Measurements from ENCODE around the gene SSR3.
A peak's percentile ranks its signal among the peaks of the same experiment; 100 is the strongest.

Gene SSR3

GRCh38 chr3:156559321-156559720 lies 4.4 kb upstream of the SSR3 start:
- H3K4me3 ChIP-seq (replicated peaks; ENCODE audit: low read depth, low read length): no peak overlapping the region
- no peak for DNase-seq (ENCODE audit: low read depth)
- no peak for TF ChIP-seq CTCF (IDR thresholded peaks at IDR 0.05; ENCODE audit: low read length, missing control alignments)

GRCh38 chr3:156558389-156558788 lies 3.5 kb upstream of the SSR3 start:
- no peak for TF ChIP-seq CTCF (IDR thresholded peaks at IDR 0.05; ENCODE audit: low read length, missing control alignments)
- no peak for DNase-seq (ENCODE audit: low read depth)
- H3K4me3 ChIP-seq (replicated peaks; ENCODE audit: low read depth, low read length): no peak overlapping the region

- H3K4me3 ChIP-seq (replicated peaks; ENCODE audit: low read depth, low read length): peak overlapping the region; percentile 81
- TF ChIP-seq CTCF (IDR thresholded peaks at IDR 0.05; ENCODE audit: low read length, missing control alignments): no peak
- DNase-seq (ENCODE audit: low read depth): no peak
Measured at GRCh38 chr3:156554515-156554841, 439 bp downstream of the SSR3 start.

- no peak for TF ChIP-seq CTCF (IDR thresholded peaks at IDR 0.05; ENCODE audit: low read length, missing control alignments)
- peak overlapping the region; percentile 81 for H3K4me3 ChIP-seq (replicated peaks; ENCODE audit: low read depth, low read length)
- DNase-seq (ENCODE audit: low read depth): peak; percentile 69
Measured at GRCh38 chr3:156553705-156554356, 1.1 kb downstream of the SSR3 start.

- no peak for DNase-seq (ENCODE audit: low read depth)
- TF ChIP-seq CTCF (IDR thresholded peaks at IDR 0.05; ENCODE audit: low read length, missing control alignments): no peak
- H3K4me3 ChIP-seq (replicated peaks; ENCODE audit: low read depth, low read length): peak overlapping the region; percentile 81
Measured at GRCh38 chr3:156552973-156553372, 1.9 kb downstream of the SSR3 start.

GRCh38 chr3:156551746-156552145 lies 3.2 kb downstream of the SSR3 start:
- TF ChIP-seq CTCF (IDR thresholded peaks at IDR 0.05; ENCODE audit: low read length, missing control alignments): no peak
- DNase-seq (ENCODE audit: low read depth): peak; percentile 79
- peak overlapping the region; percentile 10 for H3K4me3 ChIP-seq (replicated peaks; ENCODE audit: low read depth, low read length)

- H3K4me3 ChIP-seq (replicated peaks; ENCODE audit: low read depth, low read length): no peak overlapping the region
- no peak for TF ChIP-seq CTCF (IDR thresholded peaks at IDR 0.05; ENCODE audit: low read length, missing control alignments)
- DNase-seq (ENCODE audit: low read depth): no peak
Measured at GRCh38 chr3:156551261-156551660, 3.7 kb downstream of the SSR3 start.
